Stimulated activated CD8-positive, alpha-beta memory T cell treated with anti-CD3 and anti-CD28 coated beads, Interleukin-4, amount 100 ng/mL, for 48 hours (primary cell): ENCODE measurements around the gene TNS3.
A peak's percentile ranks its signal among the peaks of the same experiment; 100 is the strongest.

Source experiments
- DNase-seq: peaks from one replicate; pipeline ENCODE4 v3.0.0-alpha.2; 2020

Gene TNS3

DNA sequence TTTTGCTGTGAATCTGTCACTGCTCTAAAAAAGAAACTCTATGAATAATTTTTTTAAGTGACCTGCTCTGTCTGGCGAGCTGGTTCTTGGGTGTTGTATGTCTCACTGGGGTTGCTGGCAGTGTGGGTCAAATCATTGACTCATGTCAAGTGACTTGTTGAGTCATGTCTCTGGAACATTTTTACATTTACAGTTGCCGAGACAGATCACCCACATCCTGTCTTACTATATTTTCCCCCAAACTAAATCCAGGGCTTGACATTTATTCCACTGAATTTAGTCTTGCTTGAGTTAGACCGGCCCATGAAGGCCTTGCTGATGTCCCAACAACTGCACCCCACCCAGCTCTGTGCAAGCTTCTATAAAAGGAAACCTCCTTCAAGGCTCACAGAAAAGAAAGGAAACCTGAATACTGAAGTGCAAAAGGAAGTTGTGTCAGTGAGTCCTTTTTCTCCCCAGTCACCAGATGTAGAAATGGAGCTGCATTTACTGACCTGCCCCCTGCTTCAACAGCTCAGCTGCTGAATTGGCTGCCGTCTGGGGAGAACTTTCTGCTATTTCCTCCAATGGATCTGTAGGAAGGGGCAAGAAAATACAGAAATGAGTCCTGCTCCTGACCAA is 290.3 kb downstream of the TNS3 start:
- peak; percentile 38 for DNase-seq

DNA sequence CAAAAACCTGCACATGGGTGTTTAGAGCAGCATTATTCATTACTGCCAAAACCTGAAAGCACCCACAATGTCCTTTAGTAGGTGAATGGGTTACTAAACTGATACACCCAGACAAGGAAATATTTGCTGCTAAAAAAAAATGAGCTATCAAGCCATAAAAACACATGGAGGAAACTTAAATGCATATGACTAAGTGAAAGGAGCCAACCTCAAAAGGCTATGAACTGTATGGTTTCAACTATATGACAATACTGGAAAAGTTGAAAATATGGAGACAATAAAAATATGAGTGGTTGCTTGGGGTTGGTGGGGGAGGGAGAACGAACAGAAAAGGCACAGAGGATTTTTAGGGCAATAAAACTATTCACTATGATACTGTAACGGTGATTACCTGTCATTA is 291.0 kb downstream of the TNS3 start:
- no peak for DNase-seq

DNA sequence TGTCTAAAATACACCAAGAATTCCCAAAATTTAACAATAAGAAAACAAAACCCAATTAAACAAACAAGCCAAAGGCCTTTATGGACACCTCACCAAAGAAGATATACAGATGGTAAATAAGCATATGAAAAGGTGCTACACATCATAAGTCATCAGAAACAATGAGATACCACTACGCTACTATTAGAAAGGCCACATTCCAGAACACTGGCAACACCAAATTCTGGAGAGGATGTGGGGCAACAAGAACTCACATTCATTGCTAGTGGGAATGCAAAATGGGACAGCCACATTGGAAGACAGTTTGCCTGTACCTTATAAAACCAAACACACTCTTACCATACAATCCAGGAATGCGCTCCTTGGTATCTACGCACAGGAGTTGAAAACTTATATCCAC is 291.4 kb downstream of the TNS3 start:
- no peak for DNase-seq

DNA sequence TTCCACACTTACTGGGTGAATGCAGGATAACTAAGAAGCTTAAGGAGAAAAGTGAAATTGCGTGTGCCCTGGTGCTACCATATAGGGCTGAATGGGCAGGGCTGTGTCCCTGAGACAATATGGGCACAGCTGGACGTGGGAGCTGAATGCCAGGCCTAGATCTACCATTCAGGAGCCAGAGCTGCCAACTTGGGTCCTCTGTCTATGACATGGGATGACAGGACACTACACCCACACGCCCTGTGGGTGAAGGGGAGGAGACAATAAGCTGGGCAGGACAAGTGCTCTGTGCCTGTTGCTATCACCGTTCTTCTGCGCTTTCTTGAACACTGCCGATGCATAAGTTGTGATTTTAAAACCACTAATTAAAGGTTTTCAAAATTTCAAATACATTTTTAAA is 293.9 kb downstream of the TNS3 start:
- DNase-seq, result no peak

DNA sequence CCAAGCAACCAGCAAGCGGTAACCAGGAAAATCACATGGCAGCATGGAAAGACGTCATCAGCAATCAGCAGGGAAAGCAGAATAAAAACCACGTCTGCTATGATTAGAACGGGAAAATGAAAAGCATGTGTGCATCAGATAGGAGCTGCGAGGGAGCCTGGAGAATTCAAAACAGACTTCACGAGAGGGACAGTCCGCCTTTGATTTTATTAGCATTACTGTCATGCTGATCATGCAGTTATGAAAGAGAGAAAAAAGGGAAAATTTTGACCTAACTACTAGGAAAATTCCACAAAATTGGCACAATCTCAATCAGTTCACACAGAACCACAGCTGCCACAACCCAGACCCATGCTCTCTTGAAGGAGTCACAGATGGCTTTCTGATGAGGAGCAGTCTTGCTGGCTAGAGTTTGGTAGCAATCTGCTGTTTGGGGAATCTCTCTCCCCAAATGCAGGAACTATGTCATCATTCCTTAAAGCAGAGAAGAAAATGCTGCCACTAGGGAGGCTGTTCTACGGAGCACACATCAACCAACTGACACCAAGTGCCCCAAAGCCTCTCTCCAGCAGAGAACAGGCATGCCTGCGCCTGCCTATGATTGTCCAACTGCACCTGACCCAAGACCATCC is 295.9 kb downstream of the TNS3 start:
- no peak for DNase-seq

DNA sequence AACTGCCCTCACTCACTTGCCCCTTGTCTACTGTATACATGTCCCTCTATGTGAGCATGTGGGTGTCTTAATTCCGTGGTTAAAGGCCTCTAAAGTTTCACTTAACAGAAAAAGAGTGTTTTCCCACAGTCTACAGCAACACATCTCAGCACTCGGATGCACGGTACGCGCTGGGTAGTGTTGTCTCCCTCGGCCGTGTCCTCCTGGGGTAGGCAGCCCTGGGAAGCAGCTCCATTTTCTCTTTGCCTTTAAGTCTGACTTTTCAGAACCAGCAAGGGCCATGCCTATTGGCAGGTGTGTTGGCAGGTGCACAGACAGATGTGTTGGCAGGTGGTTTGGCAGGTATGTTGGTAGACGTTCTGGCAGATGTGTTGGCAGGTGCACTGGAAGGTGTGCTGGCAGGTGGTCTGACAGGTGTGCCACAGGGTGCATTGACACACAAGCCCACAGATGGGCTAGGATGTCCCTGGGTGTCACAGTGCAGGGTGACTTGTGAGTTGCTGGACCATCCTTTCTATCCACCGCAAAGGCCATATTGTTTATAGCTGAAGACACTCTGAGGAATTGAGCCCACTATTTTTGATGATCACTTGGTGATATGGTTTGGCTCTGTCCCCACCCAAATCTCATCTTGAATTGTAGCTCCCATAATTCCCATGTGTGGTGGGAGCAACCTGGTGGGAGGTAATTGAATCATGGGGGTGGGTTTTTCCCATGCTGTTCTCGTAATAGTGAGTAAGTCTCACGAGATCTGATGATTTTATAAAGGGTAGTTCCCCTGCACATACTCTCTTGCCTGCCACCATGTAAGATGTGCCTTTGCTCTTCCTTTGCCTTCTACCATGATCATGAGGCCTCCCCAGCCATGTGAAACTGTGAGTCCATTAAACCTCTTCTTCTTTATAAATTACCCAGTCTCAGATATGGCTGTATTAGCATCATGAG is 296.9 kb downstream of the TNS3 start:
- no peak for DNase-seq

DNA sequence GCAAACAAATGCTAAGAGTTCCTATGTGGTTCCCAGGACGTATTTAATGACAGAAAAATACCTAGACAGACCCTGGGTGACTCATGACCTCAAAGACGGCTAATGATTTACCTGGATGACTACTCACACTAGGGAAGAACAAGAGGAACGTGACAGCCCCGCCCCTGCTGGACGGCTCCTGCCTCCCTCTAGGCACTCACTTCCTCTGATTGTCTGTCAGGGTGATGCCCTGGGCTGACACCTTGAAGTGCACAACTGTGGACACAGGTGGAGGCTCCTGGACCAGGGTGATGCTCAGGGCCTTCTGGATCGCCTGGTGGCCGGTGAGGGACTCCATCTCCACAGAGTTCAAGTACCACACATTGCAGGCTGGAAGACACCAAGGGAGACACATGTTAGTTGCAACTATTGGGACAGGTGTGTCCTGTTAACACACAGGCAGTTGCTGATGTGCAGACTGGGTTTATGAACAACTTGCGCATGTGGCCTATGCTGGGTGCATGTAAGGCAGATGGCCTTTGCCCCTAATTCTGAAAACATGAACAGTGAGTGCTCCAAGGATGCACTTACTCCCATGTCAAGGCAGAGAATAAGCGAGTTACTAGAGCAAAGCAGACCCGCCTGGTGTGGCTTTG is 298.3 kb downstream of the TNS3 start:
- no peak for DNase-seq

DNA sequence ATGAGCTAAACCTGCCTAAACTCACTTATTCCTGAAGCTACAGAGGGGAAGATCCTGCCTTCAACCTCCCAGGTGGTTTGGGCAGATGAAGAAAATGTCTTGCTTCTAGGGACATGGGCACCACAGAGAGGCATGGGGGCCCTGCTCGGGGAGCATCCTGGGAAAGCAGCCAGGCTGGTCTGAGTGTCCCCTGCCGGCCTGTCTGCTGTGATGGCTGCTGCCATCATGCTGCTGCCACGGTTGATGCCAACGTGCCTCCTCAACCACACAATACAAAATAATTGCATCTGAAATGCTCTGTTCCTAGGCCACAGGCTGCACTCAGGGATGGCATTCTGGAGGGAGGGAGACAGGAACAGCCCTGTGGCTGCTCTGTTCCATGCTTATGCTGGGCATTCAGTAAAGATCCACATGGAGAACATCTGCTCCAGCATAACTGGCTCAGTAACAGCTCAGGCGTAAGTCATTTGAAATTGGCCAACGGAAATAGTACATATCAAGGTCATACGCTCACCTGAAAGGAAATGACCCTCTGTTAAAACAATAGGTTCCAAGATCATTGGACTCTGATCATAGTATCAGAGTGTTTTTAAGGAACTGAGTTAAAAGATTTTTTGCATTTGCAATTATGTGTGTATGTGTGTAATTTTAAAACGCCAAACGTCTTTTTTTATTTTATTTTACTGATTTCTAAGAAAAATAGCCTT is 299.0 kb downstream of the TNS3 start:
- DNase-seq, result no peak

DNA sequence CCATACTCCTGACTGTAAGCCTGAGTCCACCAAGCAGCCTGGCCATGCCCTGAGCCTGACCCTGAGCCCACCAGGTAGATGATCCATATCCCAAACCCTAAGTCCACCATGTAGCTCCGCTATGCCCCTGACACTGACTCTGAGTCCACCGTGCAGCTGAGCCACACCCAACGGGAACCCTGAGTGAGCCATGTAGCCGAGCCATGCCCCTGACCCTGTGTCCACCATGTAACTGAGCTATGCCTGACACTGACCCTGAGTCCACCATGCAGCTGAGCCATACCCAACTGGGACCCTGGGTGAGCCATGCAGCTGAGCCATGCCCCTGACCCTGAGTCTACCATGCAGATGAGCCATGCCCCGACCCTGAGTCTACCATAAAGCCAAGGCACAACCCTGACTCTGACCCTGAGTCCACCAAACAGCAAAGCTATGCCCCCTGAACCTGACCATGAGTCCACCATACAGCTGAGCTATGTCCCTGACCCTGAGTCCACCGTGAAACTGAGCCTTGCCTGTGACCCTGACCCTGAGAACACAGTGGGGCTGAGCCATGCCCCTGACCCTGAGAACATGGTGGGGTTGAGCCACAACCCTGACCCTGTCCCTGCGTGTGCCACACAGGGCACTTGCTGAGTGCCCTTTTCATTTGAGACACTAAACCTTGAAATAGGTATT is 299.8 kb downstream of the TNS3 start:
- no peak for DNase-seq

DNA sequence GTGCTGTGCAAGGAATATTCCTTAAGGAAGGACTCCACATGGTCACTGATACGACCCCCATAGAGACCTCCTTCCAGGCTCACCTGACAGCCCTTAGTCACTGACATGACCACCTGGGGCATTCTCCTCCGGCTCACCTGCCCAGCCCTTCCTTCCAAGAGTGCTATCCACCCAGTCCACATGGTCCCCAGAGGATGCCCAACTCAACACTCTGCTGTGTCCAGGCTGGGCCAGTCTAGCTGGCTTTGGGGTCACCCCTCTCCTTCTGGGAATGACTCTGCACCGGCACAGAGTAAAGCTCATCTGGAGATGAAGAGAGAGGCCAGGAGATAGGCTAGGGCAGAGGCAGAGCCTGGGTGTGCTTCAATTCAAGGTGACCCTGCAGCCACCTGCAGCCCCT is 300.8 kb downstream of the TNS3 start:
- DNase-seq, result no peak

DNA sequence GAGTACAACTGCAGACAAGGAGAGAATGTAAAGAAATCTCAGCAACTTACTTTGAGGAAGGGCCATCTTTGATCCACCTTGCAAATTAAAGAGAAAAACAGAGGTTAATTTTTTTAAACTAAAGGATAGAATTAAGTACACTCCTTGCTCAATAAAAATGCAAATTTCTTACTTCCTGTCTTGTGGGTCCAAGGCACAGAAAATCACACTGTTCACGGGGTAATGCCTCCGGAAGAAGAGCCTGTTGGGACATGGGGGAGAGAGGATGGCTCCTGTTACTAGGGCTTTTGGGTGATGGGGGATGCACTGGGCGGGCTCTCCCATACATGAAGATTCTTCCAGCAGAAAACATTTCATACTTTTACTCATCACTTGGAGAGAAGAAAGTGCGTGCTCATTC is 301.8 kb downstream of the TNS3 start:
- no peak for DNase-seq

DNA sequence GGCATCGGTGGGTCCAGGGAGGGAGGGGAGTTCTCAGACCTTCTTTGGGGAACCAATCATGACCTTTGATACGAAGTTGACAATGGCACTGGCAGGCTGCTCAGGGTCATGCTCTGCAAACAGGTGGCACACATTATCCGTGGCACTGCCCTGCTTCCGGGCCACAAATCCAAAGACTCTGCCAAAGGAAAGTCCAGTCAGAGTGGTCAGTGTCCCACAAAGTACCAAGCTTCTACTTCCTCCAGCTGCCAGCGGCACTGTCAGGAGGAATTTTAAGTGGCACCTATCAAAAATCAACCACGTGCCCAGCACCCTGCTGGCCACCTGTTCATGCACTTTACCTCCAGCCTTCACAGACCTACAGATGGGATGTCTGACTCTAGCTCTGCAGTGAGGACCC is 303.9 kb downstream of the TNS3 start:
- no peak for DNase-seq

DNA sequence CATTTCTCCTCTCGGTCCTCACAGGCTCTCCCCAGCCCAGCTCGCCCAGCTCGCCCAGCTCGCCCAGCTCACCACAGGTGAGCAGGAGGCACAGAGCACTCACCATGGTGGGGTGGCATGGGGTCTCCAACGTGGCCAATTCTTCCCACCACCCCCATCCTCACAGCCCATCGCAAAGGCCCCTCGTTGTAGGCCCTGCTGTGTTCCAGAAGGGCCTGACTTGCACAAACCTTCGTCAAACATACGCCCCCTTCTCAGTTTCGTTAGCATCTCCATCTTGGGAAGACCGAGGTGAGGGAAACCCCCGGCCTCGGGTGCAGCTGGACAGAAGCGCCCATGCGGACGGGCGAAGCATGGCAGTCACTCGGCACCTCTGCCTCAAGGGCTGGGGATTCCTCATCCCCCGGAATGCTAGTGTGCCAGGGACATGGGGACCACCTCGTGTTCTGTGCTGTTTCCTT is 304.6 kb downstream of the TNS3 start:
- DNase-seq, result no peak

DNA sequence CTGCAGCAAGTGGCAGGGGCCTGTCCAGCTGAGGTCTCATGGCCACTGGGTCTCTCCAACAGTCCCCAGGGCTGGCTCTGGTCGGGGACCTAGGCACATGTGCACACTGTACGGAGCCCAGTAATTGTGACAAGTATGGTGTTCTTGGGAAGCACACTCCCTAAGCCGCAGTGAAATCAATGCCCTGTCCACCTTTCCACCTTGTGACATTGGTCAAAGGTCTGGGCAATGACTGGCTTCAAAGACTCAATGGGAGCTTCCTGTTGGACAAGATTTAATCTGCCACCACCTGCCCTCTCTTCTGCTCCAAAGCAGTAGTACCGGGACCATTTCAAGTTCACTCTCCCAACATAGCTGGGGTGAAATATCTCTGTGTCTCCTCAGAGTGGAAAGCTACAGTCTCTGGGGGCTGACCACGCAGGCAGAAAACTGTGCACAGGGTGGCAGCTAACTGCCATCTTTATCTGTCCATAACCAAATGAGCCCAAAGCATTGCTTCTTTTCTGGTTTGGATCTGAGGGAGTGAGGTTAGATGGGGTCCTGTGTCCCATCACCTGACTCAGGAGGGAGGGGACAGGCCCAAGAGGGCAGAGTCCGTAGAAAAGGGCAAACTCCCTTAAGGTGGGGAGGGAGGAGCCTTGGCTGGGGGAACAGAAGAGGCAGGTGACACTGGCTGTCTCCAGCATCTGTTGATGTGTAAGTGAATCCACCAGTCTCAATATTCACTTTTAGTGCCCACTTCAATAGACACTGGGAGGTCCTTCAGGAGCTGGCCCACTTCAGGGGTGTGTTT is 307.7 kb downstream of the TNS3 start:
- DNase-seq, result no peak

DNA sequence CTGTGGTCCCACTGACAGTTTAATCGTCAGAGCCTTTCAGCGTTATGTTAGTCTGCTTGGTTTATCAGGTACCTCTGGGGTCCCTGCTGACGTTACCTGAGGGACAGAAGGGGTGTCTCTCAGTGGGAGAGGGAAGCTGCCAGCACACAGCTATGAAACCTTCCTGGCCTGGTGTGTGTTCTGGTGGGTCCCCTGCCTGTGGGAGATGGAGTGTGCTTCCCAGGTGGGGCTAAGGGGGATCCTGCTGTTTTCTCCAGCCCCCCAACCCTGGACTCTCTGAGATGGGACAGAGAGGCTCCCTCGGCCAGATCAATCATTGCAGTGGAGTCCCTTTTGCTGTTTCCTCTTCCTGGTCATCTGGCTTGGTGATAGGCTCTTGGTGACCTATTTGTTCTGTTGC is 308.8 kb downstream of the TNS3 start:
- no peak for DNase-seq

DNA sequence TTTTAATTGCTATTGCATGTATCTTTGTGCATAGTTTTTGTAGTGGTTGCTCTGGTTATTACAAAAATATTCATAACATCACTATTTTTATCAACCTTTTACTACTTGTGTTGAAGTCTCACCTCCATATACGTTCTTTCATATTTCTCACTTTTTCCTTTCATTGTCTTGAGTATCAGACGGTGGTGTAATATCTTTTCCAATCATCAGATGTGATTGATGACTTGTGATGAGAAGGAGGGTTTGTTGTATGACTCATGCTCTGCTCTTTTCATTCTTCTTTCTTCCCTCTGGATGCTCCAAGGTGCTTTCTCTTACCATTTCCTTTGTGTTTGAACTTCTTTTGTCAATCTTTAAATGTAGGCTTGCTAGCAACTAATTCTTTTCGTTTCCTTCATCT is 310.2 kb downstream of the TNS3 start:
- no peak for DNase-seq

DNA sequence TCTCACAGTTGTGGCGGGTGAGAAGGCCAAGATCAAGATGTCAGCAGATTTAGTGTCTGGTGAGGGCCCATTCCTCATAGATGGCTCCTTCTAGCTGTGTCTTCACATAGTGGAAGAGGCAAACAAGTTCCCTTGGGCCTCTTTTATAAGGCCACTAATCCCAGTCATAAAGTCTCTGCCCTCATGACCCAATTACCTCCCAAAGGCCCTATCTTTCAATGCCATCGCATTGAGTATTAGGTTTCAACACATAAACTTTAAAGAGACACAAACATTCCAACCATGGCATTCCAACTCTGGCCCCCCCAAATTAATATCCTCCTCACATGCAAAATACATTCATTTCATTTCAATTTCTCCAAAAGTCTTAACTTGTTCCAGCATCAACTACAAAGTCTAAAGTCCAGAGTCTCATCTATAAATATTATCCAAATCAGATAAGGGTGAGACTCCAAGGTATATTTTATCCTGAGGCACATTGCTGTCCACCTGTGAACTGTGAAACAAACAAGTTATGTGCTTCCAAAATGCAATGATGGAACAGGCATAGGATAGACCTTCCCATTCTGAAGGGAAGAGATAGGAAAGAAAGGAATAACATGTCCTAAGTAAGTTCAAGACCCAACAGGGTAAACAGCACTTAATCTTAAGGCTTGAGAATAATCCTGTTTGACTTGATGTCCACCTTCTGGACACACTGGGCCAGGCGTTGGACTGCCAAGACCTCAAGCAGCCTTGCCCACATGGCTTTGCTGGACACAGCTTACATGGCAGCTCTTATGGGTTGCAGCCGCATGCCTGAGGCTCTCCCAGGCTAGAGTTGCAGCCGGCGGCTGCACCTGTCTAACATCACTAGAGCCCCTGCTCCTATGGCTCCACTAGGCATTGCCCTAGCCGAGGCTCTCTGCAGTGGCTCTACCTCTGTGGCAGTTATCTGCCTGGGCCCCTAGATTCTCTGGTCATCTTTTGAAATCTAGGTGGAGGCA is 312.8 kb downstream of the TNS3 start:
- DNase-seq, result no peak

DNA sequence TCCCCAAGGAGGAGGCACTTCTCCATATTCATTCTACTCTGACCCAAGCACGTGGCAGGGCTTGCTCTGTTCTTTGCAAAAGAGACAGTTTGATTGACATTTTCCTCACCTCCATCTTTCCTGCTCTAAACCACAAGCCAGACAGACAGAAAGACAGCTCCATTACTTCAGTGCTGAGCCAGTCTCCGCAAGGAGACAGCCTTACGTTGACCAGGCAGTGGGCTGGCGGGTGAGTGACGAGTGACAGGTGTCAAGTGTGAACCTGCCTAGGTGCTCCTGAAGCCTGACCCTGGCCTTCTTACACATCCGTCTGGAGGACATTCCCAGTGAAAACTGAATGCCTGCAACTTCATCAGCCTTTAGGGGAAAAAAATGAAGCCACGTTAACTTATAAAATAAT is 314.6 kb downstream of the TNS3 start:
- DNase-seq, result no peak

DNA sequence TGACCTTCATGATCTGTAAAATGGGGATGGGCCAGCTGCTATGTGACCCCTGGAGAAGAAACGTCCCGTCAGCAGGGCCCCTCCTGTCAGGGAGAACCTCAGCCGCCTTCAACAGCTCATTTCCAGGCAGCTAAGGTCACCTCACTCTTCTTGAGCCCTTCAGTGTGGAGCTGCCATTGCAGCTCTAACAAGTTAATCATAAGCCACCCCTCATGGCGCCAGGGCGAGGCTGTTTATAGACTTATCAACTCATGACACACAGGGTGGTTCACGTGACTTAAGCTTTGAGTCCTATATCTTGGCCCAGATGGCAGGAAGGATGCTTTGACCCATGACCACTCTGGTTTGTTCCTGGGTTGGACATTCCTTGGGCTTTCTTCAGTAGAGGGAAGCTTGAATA is 315.1 kb downstream of the TNS3 start:
- no peak for DNase-seq

DNA sequence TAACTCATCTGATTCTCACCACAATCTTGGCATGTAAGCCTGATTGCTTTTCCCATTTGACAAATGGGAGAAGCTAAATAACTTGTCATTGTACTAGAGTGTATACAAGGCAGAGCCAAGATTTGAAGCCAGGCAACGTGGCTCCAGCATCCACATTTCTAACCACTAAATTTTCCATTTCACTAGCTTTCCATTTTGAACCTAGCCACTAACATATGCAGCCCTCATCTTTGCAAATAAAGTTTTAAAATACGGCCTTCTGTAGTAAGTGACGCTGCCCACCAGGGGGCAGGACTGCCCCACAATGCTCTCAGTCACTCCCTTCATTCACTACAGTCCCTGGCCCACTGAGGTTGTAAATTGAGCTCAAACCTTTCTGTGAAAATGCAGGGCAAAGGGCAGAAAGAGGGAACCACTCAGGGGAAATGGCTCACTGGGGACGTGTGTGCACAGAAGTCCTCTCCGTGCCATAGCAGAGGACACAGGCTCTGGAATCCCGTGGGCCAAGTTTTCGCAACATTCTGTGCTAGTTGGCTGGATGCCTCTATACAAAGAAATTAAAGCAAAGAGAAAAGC is 315.7 kb downstream of the TNS3 start:
- peak; percentile 65 for DNase-seq
